ENCODE data around the gene LRMDA.

LRMDA gene

GRCh38 chr10:76031769-76032699 lies 600.6 kb downstream of the LRMDA start:
- no peak overlapping the region for H3K27ac ChIP-seq
- no peak overlapping the region for H3K4me3 ChIP-seq
- DNase-seq (ENCODE audit: low spot score), result no peak
- TF ChIP-seq, protein P1, sequence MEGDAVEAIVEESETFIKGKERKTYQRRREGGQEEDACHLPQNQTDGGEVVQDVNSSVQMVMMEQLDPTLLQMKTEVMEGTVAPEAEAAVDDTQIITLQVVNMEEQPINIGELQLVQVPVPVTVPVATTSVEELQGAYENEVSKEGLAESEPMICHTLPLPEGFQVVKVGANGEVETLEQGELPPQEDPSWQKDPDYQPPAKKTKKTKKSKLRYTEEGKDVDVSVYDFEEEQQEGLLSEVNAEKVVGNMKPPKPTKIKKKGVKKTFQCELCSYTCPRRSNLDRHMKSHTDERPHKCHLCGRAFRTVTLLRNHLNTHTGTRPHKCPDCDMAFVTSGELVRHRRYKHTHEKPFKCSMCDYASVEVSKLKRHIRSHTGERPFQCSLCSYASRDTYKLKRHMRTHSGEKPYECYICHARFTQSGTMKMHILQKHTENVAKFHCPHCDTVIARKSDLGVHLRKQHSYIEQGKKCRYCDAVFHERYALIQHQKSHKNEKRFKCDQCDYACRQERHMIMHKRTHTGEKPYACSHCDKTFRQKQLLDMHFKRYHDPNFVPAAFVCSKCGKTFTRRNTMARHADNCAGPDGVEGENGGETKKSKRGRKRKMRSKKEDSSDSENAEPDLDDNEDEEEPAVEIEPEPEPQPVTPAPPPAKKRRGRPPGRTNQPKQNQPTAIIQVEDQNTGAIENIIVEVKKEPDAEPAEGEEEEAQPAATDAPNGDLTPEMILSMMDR (IDR thresholded peaks at IDR 0.05), result no peak

DNA sequence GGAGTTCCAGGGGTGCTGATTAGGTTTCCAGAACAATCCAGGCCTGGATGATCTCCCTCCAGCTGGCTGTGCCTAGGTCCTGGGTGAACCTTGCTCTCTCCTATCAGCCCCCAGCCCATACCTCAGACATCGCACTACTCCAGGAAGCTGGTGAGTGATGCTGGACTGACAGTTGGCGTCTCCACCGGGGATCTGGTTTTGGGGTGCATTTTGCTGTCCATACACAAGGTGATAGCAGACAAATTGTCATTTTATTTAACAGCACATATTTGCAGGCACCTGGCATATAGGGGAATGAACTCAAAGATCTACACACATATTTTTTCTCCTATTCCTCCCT lies 601.2 kb downstream of the LRMDA start:
- no peak overlapping the region for H3K4me3 ChIP-seq
- no peak overlapping the region for H3K27ac ChIP-seq
- no peak for DNase-seq (ENCODE audit: low spot score)
- TF ChIP-seq, protein P1 (IDR thresholded peaks at IDR 0.05), result no peak

DNA sequence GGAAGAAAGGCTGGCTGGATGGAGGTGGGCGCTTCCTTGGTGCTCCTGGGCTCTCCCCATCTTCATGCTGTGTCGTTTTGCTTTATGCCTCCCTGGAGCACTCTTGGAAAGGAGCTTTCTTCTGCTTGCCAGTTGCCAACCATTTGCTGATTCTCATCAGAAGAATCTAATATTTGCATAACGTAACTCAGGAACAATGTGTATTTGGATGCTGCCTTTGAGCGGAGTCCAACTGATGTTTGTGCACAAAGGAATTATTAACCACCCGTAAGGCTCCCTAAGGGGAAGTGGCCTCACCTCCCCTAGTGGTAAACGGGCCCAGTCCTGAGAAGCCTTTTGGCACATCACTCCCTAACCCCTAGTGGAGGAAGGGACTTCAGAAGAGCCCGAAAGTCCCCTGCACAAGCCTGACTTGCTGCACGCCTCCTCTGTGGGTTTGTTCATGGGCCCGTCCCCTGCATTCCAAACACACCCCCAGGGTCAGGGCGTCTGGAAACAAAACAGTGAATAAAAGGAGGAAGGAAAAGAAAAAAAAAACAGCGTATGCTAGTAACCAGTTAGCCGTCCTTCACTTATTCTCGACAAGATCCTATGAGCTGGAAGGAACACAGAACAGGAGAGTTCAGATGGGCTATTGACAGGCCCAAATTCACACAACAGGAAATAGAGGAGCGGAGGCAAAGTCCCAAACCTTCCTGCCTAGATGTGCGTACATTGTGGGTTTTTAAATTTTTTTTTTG lies 602.2 kb downstream of the LRMDA start:
- no peak overlapping the region for H3K27ac ChIP-seq

DNA sequence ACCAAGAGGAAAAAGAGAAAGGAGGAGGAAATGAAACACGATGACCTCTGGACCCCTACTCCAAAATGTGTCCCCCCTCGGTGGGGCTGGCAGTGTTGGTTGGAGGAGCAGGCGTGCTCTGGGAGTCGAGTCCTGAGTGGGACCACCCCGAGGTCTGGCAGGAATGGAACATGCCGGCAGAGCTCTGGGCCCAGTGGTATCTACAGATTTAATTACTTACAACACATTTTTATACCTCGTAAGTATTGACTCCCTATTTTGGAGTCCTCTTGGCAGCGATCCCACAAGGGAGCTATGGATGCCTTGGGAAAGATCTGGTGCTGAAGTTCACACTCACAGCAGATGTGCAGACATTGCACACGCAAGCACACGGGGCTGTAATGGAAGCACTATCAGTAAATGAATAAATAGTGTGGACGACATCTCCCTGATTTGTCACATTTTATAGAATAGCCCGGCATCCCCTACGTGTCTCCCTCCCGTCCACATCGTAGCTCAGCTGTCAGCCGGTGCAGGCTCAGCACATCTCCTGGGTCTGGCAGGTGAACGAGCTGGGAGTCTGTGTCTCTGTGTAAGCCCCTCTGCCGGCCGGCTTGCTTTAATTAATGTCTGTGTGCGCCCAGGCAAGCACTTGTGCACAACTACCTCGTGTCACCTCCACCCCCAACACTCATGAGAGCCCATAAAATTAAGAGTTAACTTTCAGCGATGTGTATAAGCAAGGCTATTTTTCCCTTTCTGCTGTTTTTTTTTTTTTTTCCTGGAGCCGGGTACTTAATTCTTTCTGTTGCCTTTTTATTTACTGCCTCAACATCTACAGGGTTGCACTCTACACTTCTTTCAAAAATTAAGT lies 603.2 kb downstream of the LRMDA start:
- H3K4me3 ChIP-seq, result no peak overlapping the region
- TF ChIP-seq, protein P1 (IDR thresholded peaks at IDR 0.05), result no peak
- DNase-seq (ENCODE audit: low spot score), result no peak
- H3K27ac ChIP-seq, result peak overlapping the region in 1 of 2 donors; percentile 2

More for the DNA sequence above, 602.2 kb downstream of the LRMDA start:
- TF ChIP-seq, protein P1 (IDR thresholded peaks at IDR 0.05), result no peak
- DNase-seq (ENCODE audit: low spot score), result no peak
- no peak overlapping the region for H3K4me3 ChIP-seq

GRCh38 chr10:76035206-76036110 lies 604.0 kb downstream of the LRMDA start:
- peak overlapping the region; percentile 62 for H3K4me3 ChIP-seq
- peak overlapping the region in 1 of 2 donors; percentile 52 for H3K27ac ChIP-seq
- TF ChIP-seq, protein P1 (IDR thresholded peaks at IDR 0.05), result no peak

More at GRCh38 chr10:76035206-76036110, 604.0 kb downstream of the LRMDA start:
- no peak for DNase-seq (ENCODE audit: low spot score)

Data from coronary artery (tissue), 2 donors.